ENCODE results near the gene ERG28.
"Not testable (repeated sequence)": the region's sequence is repeated elsewhere in the genome, so short reads cannot be mapped to it uniquely, and the experiment has no call there.

Gene ERG28

DNA sequence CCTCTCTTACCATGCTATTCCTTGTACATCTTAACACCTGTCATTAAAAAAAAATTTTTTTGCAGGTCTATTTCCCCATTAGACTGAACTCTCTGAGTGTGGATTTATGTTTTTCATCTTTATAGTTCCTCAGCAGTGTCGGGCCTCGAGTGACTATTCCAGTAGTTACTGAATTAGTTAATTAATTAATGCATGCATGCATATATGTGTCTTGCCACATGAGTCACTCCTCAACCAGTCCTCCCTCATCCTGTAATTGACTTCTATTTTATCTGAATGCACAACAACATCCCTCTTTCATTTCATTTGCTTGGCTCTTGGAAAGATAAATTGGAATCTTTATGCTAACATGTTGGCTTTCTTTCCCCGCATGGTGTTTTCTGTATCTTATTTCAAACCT lies 35.6 kb downstream of the ERG28 start:
- no peak for DNase-seq (ENCODE audit: low read depth)

DNA sequence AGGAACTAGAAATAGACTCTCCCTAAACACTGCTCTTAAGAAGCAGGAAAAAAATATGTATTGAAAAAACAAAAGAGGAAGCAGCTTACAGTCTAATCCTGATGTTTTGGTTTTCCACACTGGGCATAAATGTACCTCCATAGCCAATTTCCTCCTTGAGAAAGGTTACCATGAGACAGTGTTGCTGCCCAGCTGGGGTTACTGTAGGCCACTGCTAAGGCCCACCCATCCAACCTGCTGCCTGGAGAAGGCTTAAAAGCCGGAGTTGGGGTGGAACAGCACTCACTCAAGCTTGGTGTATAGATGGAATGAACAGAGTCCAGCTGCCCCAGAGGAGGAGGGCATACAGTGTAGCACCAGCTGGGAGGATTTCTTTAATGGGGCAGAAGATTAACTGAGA lies 41.1 kb downstream of the ERG28 start:
- DNase-seq (ENCODE audit: low read depth) = no peak

DNA sequence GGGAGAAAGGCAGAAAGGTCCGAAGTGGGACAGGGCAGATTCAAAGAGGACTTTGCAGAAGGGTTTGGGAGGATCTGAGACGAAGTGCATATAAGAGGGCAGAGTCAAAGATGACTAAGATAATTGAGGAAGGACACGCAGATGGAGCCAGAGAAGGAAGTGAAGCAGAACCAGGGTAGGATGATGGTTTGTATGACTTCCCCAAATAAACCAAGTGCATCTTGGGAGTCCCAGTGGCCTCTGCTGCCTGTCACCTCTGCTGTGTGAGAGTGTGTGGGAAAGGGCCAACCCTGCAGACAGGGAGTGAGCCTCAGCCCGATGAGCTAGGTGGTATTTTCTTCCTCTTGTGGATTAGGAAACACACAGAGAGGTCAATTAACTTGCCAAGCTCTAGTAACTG lies 45.5 kb downstream of the ERG28 start:
- DNase-seq (ENCODE audit: low read depth) = no peak

DNA sequence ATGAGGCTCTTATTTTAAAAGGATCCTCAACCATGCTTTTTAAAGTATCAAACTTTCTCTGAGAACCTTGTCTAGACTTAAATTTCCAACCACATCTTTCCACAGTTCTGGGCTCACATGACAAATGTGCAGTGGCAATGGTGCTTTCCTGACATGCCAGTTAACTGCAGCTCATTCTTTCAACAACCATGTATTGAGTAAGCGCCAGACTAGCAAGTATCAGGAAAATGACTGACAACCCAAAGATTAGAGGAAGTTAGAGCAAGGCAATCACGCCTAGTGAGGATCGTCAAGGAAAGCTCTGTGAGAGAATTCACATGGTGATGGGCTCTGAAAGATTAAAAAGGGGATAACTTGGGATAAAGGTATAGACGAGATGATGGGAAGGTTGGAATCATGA lies 46.5 kb downstream of the ERG28 start:
- no peak for DNase-seq (ENCODE audit: low read depth)

DNA sequence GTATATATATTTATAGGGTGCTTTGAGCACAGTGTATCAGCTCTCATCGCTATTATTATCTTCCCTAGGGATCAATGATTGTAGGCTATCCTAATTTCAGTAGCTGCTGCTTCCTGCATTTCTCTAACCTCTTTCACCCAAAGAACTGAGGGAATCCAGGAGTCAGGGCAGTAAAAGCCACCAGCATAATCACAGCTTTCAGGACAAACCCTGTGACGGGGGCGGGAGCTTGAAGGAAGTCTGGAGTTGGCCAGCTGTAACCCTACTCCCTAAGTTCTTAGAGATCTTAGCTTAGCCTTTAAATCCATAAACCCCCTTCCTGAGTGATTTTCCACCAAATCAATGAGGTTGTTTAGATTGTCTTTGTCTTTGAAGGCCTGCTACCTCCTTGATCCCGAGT lies 48.5 kb downstream of the ERG28 start:
- no peak for DNase-seq (ENCODE audit: low read depth)

DNA sequence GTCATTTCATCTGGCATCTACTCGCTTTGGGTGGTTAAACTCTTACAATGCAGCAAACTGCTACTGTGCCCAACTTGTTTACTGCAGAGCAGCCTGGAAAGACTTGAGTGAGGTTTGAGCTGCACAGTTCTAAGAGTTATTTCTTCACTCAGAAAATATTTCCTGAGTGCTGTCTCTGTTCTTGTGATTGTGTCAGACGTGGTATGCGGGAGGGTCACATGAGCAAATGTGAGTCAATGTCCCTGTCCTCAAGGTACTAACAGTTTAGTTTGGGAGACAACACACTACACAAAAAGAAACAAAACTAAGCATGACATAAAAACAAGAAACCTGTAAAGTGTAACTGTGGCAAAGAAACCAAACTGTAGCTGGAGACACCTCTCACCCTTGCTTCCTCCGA lies 49.8 kb downstream of the ERG28 start:
- peak; percentile 16 for DNase-seq (ENCODE audit: low read depth)

DNA sequence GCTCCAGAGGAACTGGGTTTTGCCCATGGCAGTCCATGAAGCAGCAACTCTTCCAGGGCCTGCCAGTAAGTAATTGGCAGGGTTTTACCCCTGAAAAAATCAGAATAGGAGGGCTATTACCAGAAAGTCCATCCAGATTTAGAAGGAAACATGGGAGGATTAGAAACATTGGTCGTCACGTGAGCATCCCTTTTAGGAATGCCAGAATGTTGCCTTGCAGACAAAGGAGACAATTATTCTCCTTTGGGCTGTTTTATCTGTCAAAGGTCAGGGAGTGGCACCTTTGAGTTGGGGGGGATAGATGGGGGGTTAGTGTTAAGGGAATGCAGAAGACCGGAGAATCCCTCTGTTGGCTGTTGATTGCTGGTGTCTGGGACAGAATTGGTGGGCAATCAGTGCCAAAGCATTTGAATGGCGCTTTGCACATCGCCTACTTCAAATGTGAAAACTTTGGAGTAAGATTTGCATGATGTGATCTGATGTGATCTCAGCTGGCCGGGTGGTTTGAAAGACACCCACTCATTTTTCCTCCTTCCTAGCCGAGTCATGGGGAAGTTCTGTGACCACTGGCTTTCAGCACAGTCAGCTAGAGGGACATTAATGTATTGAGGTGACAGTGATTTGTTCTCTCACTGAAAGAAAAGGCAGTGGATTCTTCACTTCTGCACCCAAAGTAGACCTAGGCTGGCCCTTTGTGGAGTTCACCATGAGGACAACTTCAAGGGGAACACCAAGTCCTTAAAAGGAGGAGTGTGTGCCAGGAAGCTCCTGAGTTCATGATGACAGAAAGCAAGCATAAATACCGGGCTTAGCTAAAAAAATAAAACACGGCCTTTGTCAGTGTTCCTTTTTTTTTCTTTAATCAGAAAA lies 50.8 kb downstream of the ERG28 start:
- no peak for DNase-seq (ENCODE audit: low read depth)

DNA sequence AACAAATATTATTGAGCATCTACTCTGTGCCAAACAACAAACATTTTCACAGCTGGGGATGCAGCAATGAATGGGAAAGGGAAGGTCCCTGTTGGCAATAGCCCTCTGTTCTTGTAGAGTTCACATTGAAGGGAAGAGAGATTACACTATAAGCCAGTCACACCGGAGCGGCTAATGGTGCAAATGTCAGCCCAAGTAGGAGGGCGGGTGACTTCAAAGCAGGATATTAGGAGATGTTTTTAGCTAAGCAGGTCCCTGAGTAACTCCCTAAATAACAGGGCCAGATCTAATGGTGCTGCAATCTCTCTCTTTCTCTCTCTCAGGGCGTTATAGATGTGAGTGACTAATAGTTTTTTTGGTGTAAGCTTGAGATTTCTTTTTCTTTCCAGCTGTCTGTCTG lies 51.6 kb downstream of the ERG28 start:
- DNase-seq (ENCODE audit: low read depth) = no peak

DNA sequence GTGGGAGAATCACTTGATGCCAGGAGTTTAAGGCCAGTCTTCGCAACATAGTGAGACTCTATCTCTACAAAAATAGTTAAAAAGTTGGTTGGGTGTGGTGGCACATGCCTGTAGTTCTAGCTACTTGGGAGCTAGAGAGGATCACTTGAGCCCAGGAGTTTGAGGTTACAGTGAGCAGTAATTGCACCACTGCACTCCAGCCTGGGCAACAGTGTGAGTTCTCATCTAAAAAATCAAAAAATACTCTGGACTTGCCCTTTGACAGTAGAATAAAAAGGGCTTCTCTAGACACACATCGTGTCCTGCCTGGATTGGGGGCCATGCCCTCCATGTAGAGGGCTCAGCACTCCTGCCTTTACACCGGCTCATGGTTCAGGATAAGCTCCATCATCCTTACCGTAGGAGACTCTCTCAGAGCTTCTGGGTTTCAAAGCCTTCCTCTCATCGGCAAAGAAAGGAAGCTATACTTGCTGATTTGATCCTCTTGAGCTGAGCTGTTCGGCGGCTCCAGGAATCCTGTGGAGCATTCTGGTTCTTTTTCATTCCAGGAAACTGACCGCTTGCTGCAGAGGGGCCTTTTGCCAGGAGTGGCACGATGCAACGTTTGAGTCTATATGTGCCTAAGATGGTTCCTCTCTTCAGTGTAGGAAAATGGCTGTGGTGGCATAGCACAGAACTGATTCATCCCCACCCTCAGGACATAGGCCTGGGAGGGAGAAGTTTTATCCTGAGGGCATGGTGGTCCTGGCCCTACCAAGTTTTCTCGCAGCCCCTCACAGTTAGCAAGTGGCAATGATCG lies 52.6 kb downstream of the ERG28 start:
- no peak for DNase-seq (ENCODE audit: low read depth)

DNA sequence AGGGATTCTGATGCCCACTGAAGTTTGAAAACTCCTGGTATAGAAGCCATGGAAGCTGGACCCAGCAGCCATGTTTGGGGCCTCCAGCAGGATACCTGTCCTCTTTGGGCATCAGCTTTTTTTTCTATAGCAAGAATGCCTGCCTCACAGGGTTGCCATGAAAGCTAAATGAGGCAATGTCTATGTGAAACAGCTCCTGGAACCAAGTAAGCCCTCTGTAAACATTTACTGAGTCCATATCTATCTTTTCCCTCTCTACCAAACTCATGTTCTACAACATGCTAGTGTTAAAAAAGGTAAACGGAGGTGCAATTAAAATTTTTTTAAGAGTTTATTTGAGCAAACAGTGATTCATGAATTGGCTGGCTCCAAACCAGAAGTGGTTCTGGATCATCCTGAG lies 53.6 kb downstream of the ERG28 start:
- no peak for DNase-seq (ENCODE audit: low read depth)

DNA sequence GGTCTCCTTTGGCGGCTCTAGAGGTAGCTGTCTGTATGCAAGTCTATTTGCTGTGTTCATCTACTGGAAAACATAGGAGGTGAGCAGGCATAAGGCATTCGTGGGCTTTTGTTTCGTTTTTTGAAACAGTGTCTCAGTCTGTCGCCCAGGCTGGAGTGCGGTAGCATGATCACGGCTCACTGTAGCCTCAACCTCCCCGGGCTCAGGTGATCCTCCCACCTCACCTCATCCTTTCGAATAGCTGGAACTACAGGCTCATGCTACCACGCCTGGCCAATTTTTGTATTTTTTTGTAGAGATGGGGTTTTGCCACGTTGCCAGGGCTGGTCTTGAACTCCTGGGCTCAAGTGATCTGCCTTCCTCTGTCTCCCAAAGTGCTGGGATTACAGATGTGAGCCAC lies 54.8 kb downstream of the ERG28 start:
- no peak for DNase-seq (ENCODE audit: low read depth)

DNA sequence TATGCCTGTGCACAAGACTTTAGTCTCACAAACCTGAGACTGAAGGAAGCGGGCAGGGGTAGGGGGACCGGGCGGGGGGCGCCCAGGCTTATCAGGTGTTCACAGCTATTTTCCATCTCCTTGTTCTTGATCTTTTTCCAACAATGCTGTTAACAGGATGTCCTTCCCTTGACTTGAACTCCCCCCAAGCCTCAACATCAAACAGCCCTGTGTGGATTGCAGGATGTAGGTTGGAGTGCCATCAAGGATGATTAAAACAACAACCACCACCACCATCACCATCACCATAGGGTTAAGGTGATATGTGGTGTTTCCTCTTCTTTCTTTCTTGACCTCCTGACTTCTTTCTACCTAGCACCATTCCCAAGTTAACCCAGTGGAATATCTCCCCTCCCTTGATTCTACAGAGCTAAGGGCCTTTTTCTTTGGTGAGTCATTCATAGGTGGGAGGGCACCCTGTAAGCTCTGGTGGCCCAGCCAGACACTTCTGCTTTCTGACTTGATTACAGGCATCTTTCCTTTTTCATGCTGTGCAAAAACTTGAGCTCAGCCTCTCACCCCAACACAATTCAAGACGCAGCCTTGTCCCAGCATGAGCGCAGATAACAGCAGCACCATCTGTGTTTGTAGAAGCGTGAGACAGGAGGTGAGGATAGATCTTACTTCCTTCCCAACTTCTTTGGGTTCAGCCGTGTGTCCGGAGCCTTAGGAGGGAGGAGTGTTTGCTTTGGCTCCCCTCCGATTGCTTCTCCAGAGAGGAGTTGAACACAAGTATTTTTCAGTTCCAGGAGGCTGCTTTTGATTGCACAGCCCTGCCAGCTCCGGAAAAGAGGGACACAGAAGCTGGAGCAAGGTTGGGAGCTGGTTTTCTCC lies 55.5 kb downstream of the ERG28 start:
- no peak for DNase-seq (ENCODE audit: low read depth)

DNA sequence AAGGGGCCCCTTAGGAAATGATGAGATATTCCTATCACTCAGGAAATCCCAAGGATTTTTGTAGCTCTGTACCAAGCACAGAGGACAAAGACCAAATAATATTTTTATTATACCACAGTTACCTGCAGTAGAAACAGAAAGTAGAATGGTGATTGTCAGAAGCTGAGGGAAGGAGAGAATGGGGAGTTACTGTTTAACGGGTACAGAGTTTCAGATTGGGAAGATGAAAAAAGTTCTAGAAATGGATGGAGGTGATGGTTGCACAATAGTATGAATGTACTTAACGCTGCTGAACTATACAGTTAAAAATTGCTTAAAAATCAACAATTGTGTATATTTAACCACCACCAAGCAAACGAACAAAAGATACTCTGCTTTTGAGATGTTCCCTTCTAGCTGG lies 58.2 kb downstream of the ERG28 start:
- no peak for DNase-seq (ENCODE audit: low read depth)

DNA sequence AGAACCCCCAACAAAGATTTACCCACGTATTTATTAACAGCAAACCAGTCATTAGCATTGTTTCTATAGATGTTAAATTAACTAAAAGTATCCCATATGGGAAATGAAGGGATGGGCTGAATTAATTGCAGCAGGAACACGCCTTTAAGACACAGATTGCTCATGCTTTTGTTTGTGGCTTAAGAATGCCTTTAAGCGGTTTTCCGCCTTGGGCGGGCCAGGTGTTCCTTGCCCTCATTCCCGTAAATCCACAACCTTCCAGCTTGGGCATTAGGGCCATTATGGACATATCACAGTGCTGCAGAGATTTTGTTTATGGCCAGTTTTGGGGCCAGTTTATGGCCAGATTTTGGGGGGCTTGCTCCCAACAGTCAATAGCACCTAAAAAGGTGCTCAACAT lies 59.6 kb downstream of the ERG28 start:
- DNase-seq (ENCODE audit: low read depth) = not testable (repeated sequence)

DNA sequence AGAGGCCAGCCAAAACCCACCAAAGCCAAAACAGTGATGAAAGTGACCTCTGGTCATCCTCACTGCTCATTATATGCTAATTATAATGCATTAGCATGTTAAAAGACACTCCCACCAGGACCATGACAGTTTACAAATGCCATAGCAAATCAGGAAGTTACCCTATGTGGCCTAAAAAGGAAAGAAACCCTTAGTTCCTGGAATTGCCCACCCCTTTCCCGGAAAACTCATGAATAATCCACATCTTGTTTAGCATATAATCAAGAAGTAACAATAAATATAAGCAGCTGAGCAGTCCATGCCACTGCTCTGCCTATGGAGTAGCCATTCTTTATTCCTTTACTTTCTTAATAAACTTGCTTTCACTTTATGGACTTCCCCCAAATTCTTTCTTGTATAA lies 60.6 kb downstream of the ERG28 start:
- not testable (repeated sequence) for DNase-seq (ENCODE audit: low read depth)
